ENCODE measurements around the gene FOCAD.
"Not testable (repeated sequence)": the region's sequence is repeated elsewhere in the genome, so short reads cannot be mapped to it uniquely, and the experiment has no call there.

FOCAD gene

GRCh38 chr9:20684035-20684874 is at the start of gene FOCAD:
Gene FOCAD (plus strand): TSS chr9:20684259. CDS start chr9:20715354, 31,095 bp downstream.
- DNase-seq = peak; percentile 95

- no peak for DNase-seq
Observed at GRCh38 chr9:20634895-20635294, 49.2 kb upstream of the FOCAD start.

GRCh38 chr9:20636888-20637440 is 47.1 kb upstream of the FOCAD start:
- DNase-seq = no peak

- DNase-seq = peak; percentile 74
Observed at GRCh38 chr9:20640331-20641187, 43.5 kb upstream of the FOCAD start.

- no peak for DNase-seq
Observed at GRCh38 chr9:20642045-20642444, 42.0 kb upstream of the FOCAD start.

- no peak for DNase-seq
Observed at GRCh38 chr9:20643660-20644059, 40.4 kb upstream of the FOCAD start.

- DNase-seq = no peak
Observed at GRCh38 chr9:20646656-20647055, 37.4 kb upstream of the FOCAD start.

- no peak for DNase-seq
Observed at GRCh38 chr9:20649381-20649780, 34.7 kb upstream of the FOCAD start.

GRCh38 chr9:20650313-20650712 is 33.7 kb upstream of the FOCAD start:
- DNase-seq = no peak

GRCh38 chr9:20650750-20651299 is 33.2 kb upstream of the FOCAD start:
- DNase-seq = no peak

GRCh38 chr9:20651939-20652338 is 32.1 kb upstream of the FOCAD start:
- DNase-seq = no peak

- not testable (repeated sequence) for DNase-seq
Observed at GRCh38 chr9:20658246-20658667, 25.8 kb upstream of the FOCAD start.

GRCh38 chr9:20658677-20659473 is 25.2 kb upstream of the FOCAD start:
- DNase-seq = no peak

- DNase-seq = no peak
Observed at GRCh38 chr9:20659474-20659967, 24.5 kb upstream of the FOCAD start.

- no peak for DNase-seq
Observed at GRCh38 chr9:20662156-20662555, 21.9 kb upstream of the FOCAD start.

- DNase-seq = no peak
Observed at GRCh38 chr9:20663133-20663532, 20.9 kb upstream of the FOCAD start.

GRCh38 chr9:20664501-20664900 is 19.6 kb upstream of the FOCAD start:
- DNase-seq = no peak

GRCh38 chr9:20670395-20670794 is 13.7 kb upstream of the FOCAD start:
- no peak for DNase-seq

GRCh38 chr9:20671635-20672034 is 12.4 kb upstream of the FOCAD start:
- DNase-seq = no peak

GRCh38 chr9:20673537-20673936 is 10.5 kb upstream of the FOCAD start:
- not testable (repeated sequence) for DNase-seq

GRCh38 chr9:20681467-20681866 is 2.6 kb upstream of the FOCAD start:
- no peak for DNase-seq
